HFF-Myc (cell line): ENCODE results near the gene NTM.
A peak's percentile ranks its signal among the peaks of the same experiment; 100 is the strongest.

Source experiments
- DNase-seq: peaks from one replicate; pipeline ENCODE4 v3.0.0-alpha.2; 2011; ENCODE audit warnings: low read depth; ENCODE audit errors: extremely low read depth
- H3K4me3 ChIP-seq: replicated peaks from 2 replicates; pipeline ENCODE4 v1.5.1; 2011; ENCODE audit warnings: low read depth, mild to moderate bottlenecking, control low read depth, low read length
- CTCF ChIP-seq: IDR thresholded peaks from 2 replicates; pipeline ENCODE4 v1.5.1; 2012; ENCODE audit warnings: mild to moderate bottlenecking, low read depth, low read length, control low read depth; ENCODE audit errors: missing control alignments

NTM gene

DNA sequence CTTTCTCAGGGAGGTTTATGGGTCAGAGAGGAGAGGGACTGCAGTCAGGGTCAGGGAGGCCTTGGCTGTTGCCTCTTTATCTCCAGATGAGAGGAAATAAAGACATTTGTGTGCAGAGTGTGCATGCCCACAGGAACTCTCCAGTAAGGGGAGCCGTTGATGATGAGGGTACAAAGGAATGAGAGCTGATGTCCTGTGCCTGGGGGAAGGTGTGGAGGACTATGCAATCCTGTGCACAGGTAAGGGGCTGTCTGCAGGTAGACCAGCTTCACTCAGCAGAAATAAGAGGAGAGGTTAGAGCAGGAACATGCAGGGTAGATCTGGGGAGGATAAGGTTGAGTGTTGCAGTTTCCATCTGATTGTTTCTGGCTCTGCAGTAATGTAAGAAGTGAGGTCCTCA lies 132.6 kb downstream of the NTM start:
- H3K4me3 ChIP-seq: no peak overlapping the region
- TF ChIP-seq CTCF: no peak
- DNase-seq: no peak

DNA sequence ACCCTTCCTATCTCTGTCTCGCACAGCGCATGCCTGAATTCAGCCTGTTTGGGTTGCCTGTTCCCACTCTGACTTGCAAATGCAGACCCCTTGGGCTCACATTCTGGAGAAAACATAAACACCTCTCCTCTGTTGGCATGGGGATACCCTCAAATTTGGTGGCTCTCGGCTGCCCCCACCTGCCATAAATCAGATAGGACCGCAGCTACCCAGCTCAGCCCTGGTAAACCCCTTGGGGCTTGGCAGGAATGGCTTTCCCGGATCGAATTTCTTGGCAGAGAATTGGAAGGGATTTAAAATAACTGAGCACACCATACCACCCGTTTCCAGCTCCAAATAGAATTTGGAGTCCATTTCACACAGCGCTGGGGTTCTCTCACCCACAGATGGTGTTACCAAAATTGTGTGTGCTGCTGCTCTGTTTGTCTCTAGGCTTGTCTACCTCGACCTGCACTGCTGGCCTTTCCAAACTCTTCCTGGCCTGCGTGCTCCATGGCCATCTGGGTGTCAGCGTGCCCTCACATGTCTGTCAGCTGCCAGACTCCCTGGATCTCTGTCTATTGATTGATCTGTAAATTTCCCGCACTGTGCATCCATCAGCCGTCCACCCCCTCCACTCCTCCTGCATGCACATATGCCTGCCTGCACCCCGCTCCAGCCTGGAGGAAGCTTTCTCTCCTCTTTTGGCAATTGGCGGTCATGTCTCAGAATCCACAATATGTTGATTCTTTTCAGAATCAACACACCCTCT lies 134.0 kb downstream of the NTM start:
- H3K4me3 ChIP-seq: no peak overlapping the region
- TF ChIP-seq CTCF: peak; percentile 2
- no peak for DNase-seq

GRCh38 chr11:131506348-131506747 lies 135.9 kb downstream of the NTM start:
- no peak overlapping the region for H3K4me3 ChIP-seq
- no peak for TF ChIP-seq CTCF
- no peak for DNase-seq

- H3K4me3 ChIP-seq: no peak overlapping the region
- DNase-seq: no peak
- no peak for TF ChIP-seq CTCF
Observed at GRCh38 chr11:131510662-131511061, 140.2 kb downstream of the NTM start.

- no peak overlapping the region for H3K4me3 ChIP-seq
- DNase-seq: no peak
- peak; percentile 47 for TF ChIP-seq CTCF
Observed at GRCh38 chr11:131511794-131512193, 141.4 kb downstream of the NTM start.

DNA sequence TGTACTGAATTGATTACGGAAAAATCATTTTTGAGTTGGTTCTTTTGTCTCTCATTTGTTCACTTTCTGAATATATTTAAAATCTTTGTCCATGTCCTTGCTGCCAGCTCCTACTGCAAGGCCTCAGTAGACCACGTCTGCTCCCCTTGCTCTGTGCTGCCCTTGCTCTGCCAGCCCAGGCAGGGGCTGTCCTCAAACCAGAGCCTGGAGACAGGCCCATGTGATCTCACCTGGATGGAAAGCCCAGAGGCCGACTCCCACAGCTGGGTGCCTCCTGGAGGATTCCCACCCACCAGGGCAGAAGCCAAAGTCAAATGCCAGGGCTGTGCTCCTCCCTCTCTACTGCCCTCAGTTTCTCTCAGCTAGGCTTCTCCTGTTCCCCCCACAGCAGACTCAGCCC lies 141.8 kb downstream of the NTM start:
- DNase-seq: no peak
- H3K4me3 ChIP-seq: no peak overlapping the region
- TF ChIP-seq CTCF: no peak

DNA sequence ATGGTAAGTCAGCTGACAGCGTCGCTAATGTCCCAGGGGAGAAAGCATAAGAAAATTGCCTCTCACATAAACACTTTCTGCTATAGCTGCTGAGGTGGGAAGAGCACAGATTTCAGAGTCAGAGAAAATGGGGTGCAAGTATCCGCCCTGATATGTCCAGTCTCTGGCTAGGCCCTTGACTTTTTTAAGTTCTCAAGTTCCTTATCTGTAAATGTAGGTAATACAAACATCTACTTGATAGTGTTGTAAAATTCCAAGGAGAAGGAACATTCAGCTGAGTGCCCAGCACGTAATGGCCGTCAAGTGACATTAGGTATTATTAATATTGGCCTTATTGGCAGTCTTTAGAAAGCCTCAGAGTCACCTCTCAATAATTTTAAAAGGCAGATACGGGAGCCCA lies 143.6 kb downstream of the NTM start:
- TF ChIP-seq CTCF: no peak
- no peak for DNase-seq
- no peak overlapping the region for H3K4me3 ChIP-seq
